Measurements from ENCODE around the gene CDKN2AIPNL.
A peak's percentile ranks its signal among the peaks of the same experiment; 100 is the strongest.
"Not testable (repeated sequence)": the region's sequence is repeated elsewhere in the genome, so short reads cannot be mapped to it uniquely, and the experiment has no call there.

Gene CDKN2AIPNL

GRCh38 chr5:134374232-134374631, 37.4 kb downstream of the CDKN2AIPNL start:
- peaks cover 31% of the 10 kb centered on the region for H4K20me1 ChIP-seq (ENCODE audit: insufficient read depth, low read length)
- peaks cover 44% of the 10 kb centered on the region for H3K36me3 ChIP-seq (ENCODE audit: insufficient read depth, low read length)
- no peak overlapping the region for H3K4me3 ChIP-seq (ENCODE audit: low read depth in 1 of 2, low read length in 2 of 2)
- no peaks in the 10 kb centered on the region for H3K9me3 ChIP-seq (ENCODE audit: insufficient read depth, low read length, severe bottlenecking)
- H3K4me2 ChIP-seq (ENCODE audit: insufficient read depth, low read length): peak overlapping the region; percentile 43; the same call in 1 of the 2 replicates
- no peak overlapping the region for H2AFZ ChIP-seq (ENCODE audit: low read depth, low read length)
- ATAC-seq (ENCODE audit: insufficient read depth, low read depth): no peak
- peak; percentile 24 for TF ChIP-seq CTCF (IDR thresholded peaks at IDR 0.05; ENCODE audit: borderline replicate concordance, extremely low read depth, low read length, poor library complexity, severe bottlenecking)
- no peak for TF ChIP-seq EZH2 (IDR thresholded peaks at IDR 0.05; ENCODE audit: borderline replicate concordance, low read depth, low read length, severe bottlenecking)
- no peaks in the 10 kb centered on the region for H3K27me3 ChIP-seq (ENCODE audit: insufficient read depth, low read length, poor library complexity)
- H3K27ac ChIP-seq (ENCODE audit: low read length): no peak overlapping the region
- H3K79me2 ChIP-seq (ENCODE audit: insufficient read depth, low read length): peaks cover 91% of the 10 kb centered on the region
- no peak for DNase-seq
- peaks cover 38% of the 10 kb centered on the region for H3K4me1 ChIP-seq (ENCODE audit: insufficient read depth, low read length)
- no peak overlapping the region for H3K9ac ChIP-seq (ENCODE audit: low read depth, low read length)

- H3K9ac ChIP-seq (ENCODE audit: low read depth, low read length); DNase-seq; H2AFZ ChIP-seq (ENCODE audit: low read depth, low read length); H3K9me3 ChIP-seq (ENCODE audit: insufficient read depth, low read length, severe bottlenecking); H3K4me3 ChIP-seq (ENCODE audit: low read depth in 1 of 2, low read length in 2 of 2); H3K27ac ChIP-seq (ENCODE audit: low read length); H3K27me3 ChIP-seq (ENCODE audit: insufficient read depth, low read length, poor library complexity); ATAC-seq (ENCODE audit: insufficient read depth, low read depth): not testable (repeated sequence)
- peaks cover 44% of the 10 kb centered on the region for H3K4me1 ChIP-seq (ENCODE audit: insufficient read depth, low read length)
- H3K4me2 ChIP-seq (ENCODE audit: insufficient read depth, low read length): peak overlapping the region; percentile 78; the same call in 1 of the 2 replicates
- peaks cover 40% of the 10 kb centered on the region for H3K36me3 ChIP-seq (ENCODE audit: insufficient read depth, low read length)
- H4K20me1 ChIP-seq (ENCODE audit: insufficient read depth, low read length): peaks cover 31% of the 10 kb centered on the region
- peaks cover 91% of the 10 kb centered on the region for H3K79me2 ChIP-seq (ENCODE audit: insufficient read depth, low read length)
Observed at GRCh38 chr5:134373633-134374032, 38.0 kb downstream of the CDKN2AIPNL start.

- Histone ChIP-seq H3K9me3 (ENCODE audit: insufficient read depth, low read length, severe bottlenecking) (no peaks in the 10 kb centered on the region), H3K9ac (ENCODE audit: low read depth, low read length) (peak overlapping the region; percentile 89), H2AFZ (ENCODE audit: low read depth, low read length) (peak overlapping the region; percentile 80), H3K79me2 (ENCODE audit: insufficient read depth, low read length) (peaks cover 82% of the 10 kb centered on the region), H3K27ac (ENCODE audit: low read length) (peak overlapping the region; percentile 99), H3K27me3 (ENCODE audit: insufficient read depth, low read length, poor library complexity) (no peaks in the 10 kb centered on the region), H3K4me2 (ENCODE audit: insufficient read depth, low read length) (peak overlapping the region; percentile 78), H4K20me1 (ENCODE audit: insufficient read depth, low read length) (peaks cover 27% of the 10 kb centered on the region), H3K36me3 (ENCODE audit: insufficient read depth, low read length) (peaks cover 27% of the 10 kb centered on the region), H3K4me1 (ENCODE audit: insufficient read depth, low read length) (peaks cover 54% of the 10 kb centered on the region), H3K4me3 (ENCODE audit: low read depth in 1 of 2, low read length in 2 of 2) (peak overlapping the region; percentile 92 to 94)
- TF ChIP-seq EZH2 (IDR thresholded peaks at IDR 0.05; ENCODE audit: borderline replicate concordance, low read depth, low read length, severe bottlenecking): no peak
- TF ChIP-seq CTCF (IDR thresholded peaks at IDR 0.05; ENCODE audit: borderline replicate concordance, extremely low read depth, low read length, poor library complexity, severe bottlenecking): no peak
- DNase-seq (peak; percentile 48), ATAC-seq (ENCODE audit: insufficient read depth, low read depth) (0 out of 3 replicates have a peak, but pooled peaks have one; percentile 10)
Observed at GRCh38 chr5:134371834-134372340, 39.8 kb downstream of the CDKN2AIPNL start.

- ATAC-seq (ENCODE audit: insufficient read depth, low read depth): peak; percentile 69
- Histone ChIP-seq H3K27ac (ENCODE audit: low read length) (peak within 1 kb of the TSS; percentile 99), H2AFZ (ENCODE audit: low read depth, low read length) (peak within 1 kb of the TSS; percentile 94), H3K9ac (ENCODE audit: low read depth, low read length) (peak within 1 kb of the TSS; percentile 89), H3K4me3 (ENCODE audit: low read depth in 1 of 2, low read length in 2 of 2) (peak within 1 kb of the TSS; percentile 92 to 94), H3K4me1 (ENCODE audit: insufficient read depth, low read length) (peaks cover 58% of the 10 kb centered on the region), H3K27me3 (ENCODE audit: insufficient read depth, low read length, poor library complexity) (no peaks in the 10 kb centered on the region), H3K9me3 (ENCODE audit: insufficient read depth, low read length, severe bottlenecking) (no peaks in the 10 kb centered on the region), H4K20me1 (ENCODE audit: insufficient read depth, low read length) (peaks cover 22% of the 10 kb centered on the region), H3K79me2 (ENCODE audit: insufficient read depth, low read length) (peaks cover 83% of the 10 kb centered on the region), H3K36me3 (ENCODE audit: insufficient read depth, low read length) (peaks cover 21% of the 10 kb centered on the region), H3K4me2 (ENCODE audit: insufficient read depth, low read length) (peak within 1 kb of the TSS; percentile 78)
- DNase-seq: peak; percentile 97
- TF ChIP-seq CTCF (IDR thresholded peaks at IDR 0.05; ENCODE audit: borderline replicate concordance, extremely low read depth, low read length, poor library complexity, severe bottlenecking) (no peak), EZH2 (IDR thresholded peaks at IDR 0.05; ENCODE audit: borderline replicate concordance, low read depth, low read length, severe bottlenecking) (no peak)
Observed at GRCh38 chr5:134370871-134371833, 40.5 kb downstream of the CDKN2AIPNL start, which contains the start of gene UBE2B. Gene UBE2B, plus strand, starts transcription at chr5:134371569. Its CDS starts 27 bp downstream, at chr5:134371596.

All from DND-41 (cell line).